ENCODE data around the gene NEMF. TPM values are rescaled to one million over a fixed set of nuclear protein-coding genes. Genes with fewer than 3 reads are reported as not detected.
"Not testable (repeated sequence)": the region's sequence is repeated elsewhere in the genome, so short reads cannot be mapped to it uniquely, and the experiment has no call there.

NEMF gene
- polyA plus RNA-seq, 6 donors from 2014 or later: 42.8 to 80.8 (median 50.0) TPM

- Mint-ChIP-seq H3K4me3 (peak overlapping the region; percentile 96 to 100 (median 98)), H3K27me3 (no peaks in the 10 kb centered on the region), H3K27ac (peak overlapping the region; percentile 93 to 99 (median 97)), H3K4me1 (peaks cover 28 to 60% (median 34%) of the 10 kb centered on the region in 3 donors), H3K9me3 (peaks cover 0 to 4% (median 0%) of the 10 kb centered on the region in 7 donors), H3K36me3 (peaks cover 6 to 11% of the 10 kb centered on the region in 2 donors)
- DNase-seq (no peak), ATAC-seq (ENCODE audit: low read depth in 2 of 2) (peak in 1 of 2 donors; percentile 14)
Measured at GRCh38 chr14:49853158-49853477, 530 bp upstream of the NEMF start.

GRCh38 chr14:49851813-49852212, 775 bp downstream of the NEMF start:
- no peak for ATAC-seq (ENCODE audit: low read depth in 2 of 2)
- H3K4me3 Mint-ChIP-seq: peak overlapping the region; percentile 96 to 100 (median 98)
- peak overlapping the region; percentile 93 to 99 (median 97) for H3K27ac Mint-ChIP-seq
- DNase-seq: no peak
- H3K27me3 Mint-ChIP-seq: no peaks in the 10 kb centered on the region
- no peaks in the 10 kb centered on the region for H3K9me3 Mint-ChIP-seq
- peaks cover 6 to 11% of the 10 kb centered on the region in 2 donors for H3K36me3 Mint-ChIP-seq
- H3K4me1 Mint-ChIP-seq: peaks cover 17 to 51% (median 28%) of the 10 kb centered on the region in 3 donors

GRCh38 chr14:49849213-49849847, 3.3 kb downstream of the NEMF start:
- DNase-seq: no peak
- peaks cover 6 to 15% of the 10 kb centered on the region in 2 donors for H3K36me3 Mint-ChIP-seq
- no peaks in the 10 kb centered on the region for H3K9me3 Mint-ChIP-seq

GRCh38 chr14:49828640-49829039, 23.9 kb downstream of the NEMF start:
- no peak overlapping the region for H3K4me3 Mint-ChIP-seq
- H3K27ac Mint-ChIP-seq: peak overlapping the region in 1 of 6 donors; percentile 29
- H3K27me3 Mint-ChIP-seq: no peaks in the 10 kb centered on the region
- peaks cover 20 to 29% of the 10 kb centered on the region in 2 donors for H3K36me3 Mint-ChIP-seq
- no peaks in the 10 kb centered on the region for H3K9me3 Mint-ChIP-seq
- peaks cover 0 to 12% (median 4%) of the 10 kb centered on the region in 3 donors for H3K4me1 Mint-ChIP-seq
- no peak for DNase-seq
- ATAC-seq (ENCODE audit: low read depth in 2 of 2): no peak

More at GRCh38 chr14:49849213-49849847, 3.3 kb downstream of the NEMF start:
- H3K4me1 Mint-ChIP-seq: peaks cover 13 to 47% (median 23%) of the 10 kb centered on the region in 3 donors
- no peaks in the 10 kb centered on the region for H3K27me3 Mint-ChIP-seq
- H3K27ac Mint-ChIP-seq: peak overlapping the region in 4 of 6 donors; percentile 34 to 85 (median 75)
- peak overlapping the region in 1 of 8 donors; percentile 77 for H3K4me3 Mint-ChIP-seq
- ATAC-seq (ENCODE audit: low read depth in 2 of 2): no peak

GRCh38 chr14:49820176-49820575, 32.4 kb downstream of the NEMF start:
- Mint-ChIP-seq H3K27ac (peak overlapping the region in 2 of 6 donors; percentile 67 to 81), H3K27me3 (no peaks in the 10 kb centered on the region), H3K4me3 (no peak overlapping the region), H3K9me3 (peaks cover 2 to 15% (median 6%) of the 10 kb centered on the region in 7 donors), H3K4me1 (no peaks in the 10 kb centered on the region), H3K36me3 (peaks cover 31 to 33% of the 10 kb centered on the region in 2 donors)
- DNase-seq (no peak), ATAC-seq (ENCODE audit: low read depth in 2 of 2) (no peak)

GRCh38 chr14:49816844-49817243, 35.7 kb downstream of the NEMF start:
- Mint-ChIP-seq H3K9me3 (peaks cover 4 to 27% (median 7%) of the 10 kb centered on the region in 7 donors), H3K27me3 (no peaks in the 10 kb centered on the region), H3K4me1 (no peaks in the 10 kb centered on the region), H3K36me3 (peaks cover 46 to 47% of the 10 kb centered on the region in 2 donors), H3K4me3 (no peak overlapping the region), H3K27ac (no peak overlapping the region)
- DNase-seq (no peak), ATAC-seq (ENCODE audit: low read depth in 2 of 2) (no peak)

- Mint-ChIP-seq H3K36me3 (peaks cover 51 to 53% of the 10 kb centered on the region in 2 donors), H3K27ac (peak overlapping the region in 2 of 6 donors; percentile 57 to 82), H3K9me3 (peaks cover 5 to 29% (median 8%) of the 10 kb centered on the region in 7 donors)
- not testable (repeated sequence) for ATAC-seq (ENCODE audit: low read depth in 2 of 2); H3K27me3 Mint-ChIP-seq; DNase-seq; H3K4me1 Mint-ChIP-seq; H3K4me3 Mint-ChIP-seq
Measured at GRCh38 chr14:49816118-49816517, 36.5 kb downstream of the NEMF start.

- DNase-seq (no peak), ATAC-seq (ENCODE audit: low read depth in 2 of 2) (no peak)
- no peak overlapping the region for H3K4me3 Mint-ChIP-seq
- peaks cover 0 to 4% (median 4%) of the 10 kb centered on the region in 3 donors for H3K4me1 Mint-ChIP-seq
- peaks cover 28 to 32% of the 10 kb centered on the region in 2 donors for H3K36me3 Mint-ChIP-seq
- H3K27ac Mint-ChIP-seq: peak overlapping the region in 1 of 6 donors; percentile 80
- peaks cover 0 to 14% (median 5%) of the 10 kb centered on the region in 7 donors for H3K9me3 Mint-ChIP-seq
- no peaks in the 10 kb centered on the region for H3K27me3 Mint-ChIP-seq
Measured at GRCh38 chr14:49808780-49809179, 43.8 kb downstream of the NEMF start.

GRCh38 chr14:49796025-49796424, 56.6 kb downstream of the NEMF start:
- ATAC-seq (ENCODE audit: low read depth in 2 of 2) (no peak), DNase-seq (no peak)
- Mint-ChIP-seq H3K36me3 (peaks cover 20 to 25% of the 10 kb centered on the region in 2 donors), H3K27ac (peak overlapping the region in 1 of 6 donors; percentile 67), H3K27me3 (no peaks in the 10 kb centered on the region), H3K4me1 (peaks cover 0 to 4% (median 0%) of the 10 kb centered on the region in 3 donors), H3K9me3 (peaks cover 0 to 2% (median 0%) of the 10 kb centered on the region in 7 donors), H3K4me3 (no peak overlapping the region)

GRCh38 chr14:49792618-49793017, 60.0 kb downstream of the NEMF start:
- ATAC-seq (ENCODE audit: low read depth in 2 of 2) (no peak), DNase-seq (no peak)
- H3K27me3 Mint-ChIP-seq: no peaks in the 10 kb centered on the region
- H3K4me1 Mint-ChIP-seq: no peaks in the 10 kb centered on the region
- H3K36me3 Mint-ChIP-seq: peaks cover 14 to 30% of the 10 kb centered on the region in 2 donors
- peak overlapping the region in 1 of 6 donors; percentile 42 for H3K27ac Mint-ChIP-seq
- no peak overlapping the region for H3K4me3 Mint-ChIP-seq
- H3K9me3 Mint-ChIP-seq: peaks cover 0 to 2% (median 0%) of the 10 kb centered on the region in 7 donors

- Mint-ChIP-seq H3K27ac (peak overlapping the region in 2 of 6 donors; percentile 34 to 81), H3K9me3 (no peaks in the 10 kb centered on the region), H3K27me3 (no peaks in the 10 kb centered on the region), H3K36me3 (peaks cover 19 to 20% of the 10 kb centered on the region in 2 donors), H3K4me1 (peaks cover 0 to 4% (median 3%) of the 10 kb centered on the region in 3 donors), H3K4me3 (no peak overlapping the region)
- ATAC-seq (ENCODE audit: low read depth in 2 of 2) (no peak), DNase-seq (no peak)
Measured at GRCh38 chr14:49786315-49786714, 66.3 kb downstream of the NEMF start.

GRCh38 chr14:49783394-49784014, 69.1 kb downstream of the NEMF start:
- no peaks in the 10 kb centered on the region for H3K9me3 Mint-ChIP-seq
- DNase-seq (no peak), ATAC-seq (ENCODE audit: low read depth in 2 of 2) (no peak)
- H3K36me3 Mint-ChIP-seq: peaks cover 13 to 20% of the 10 kb centered on the region in 2 donors
- peaks cover 0 to 4% (median 3%) of the 10 kb centered on the region in 3 donors for H3K4me1 Mint-ChIP-seq
- H3K4me3 Mint-ChIP-seq: no peak overlapping the region
- no peaks in the 10 kb centered on the region for H3K27me3 Mint-ChIP-seq
- H3K27ac Mint-ChIP-seq: no peak overlapping the region

GRCh38 chr14:49781040-49781439, 71.5 kb downstream of the NEMF start:
- peak overlapping the region in 4 of 6 donors; percentile 20 to 74 (median 48) for H3K27ac Mint-ChIP-seq
- not testable (repeated sequence) for H3K4me1 Mint-ChIP-seq

GRCh38 chr14:49778421-49778820, 74.2 kb downstream of the NEMF start:
- Mint-ChIP-seq H3K36me3 (peaks cover 15 to 20% of the 10 kb centered on the region in 2 donors), H3K4me3 (no peak overlapping the region), H3K4me1 (peaks cover 0 to 5% (median 0%) of the 10 kb centered on the region in 3 donors), H3K27me3 (no peaks in the 10 kb centered on the region), H3K9me3 (no peaks in the 10 kb centered on the region), H3K27ac (no peak overlapping the region)
- ATAC-seq (ENCODE audit: low read depth in 2 of 2) (no peak), DNase-seq (no peak)

More at GRCh38 chr14:49781040-49781439, 71.5 kb downstream of the NEMF start:
- H3K27me3 Mint-ChIP-seq; ATAC-seq (ENCODE audit: low read depth in 2 of 2); DNase-seq; H3K9me3 Mint-ChIP-seq; H3K4me3 Mint-ChIP-seq: not testable (repeated sequence)
- peaks cover 6 to 15% of the 10 kb centered on the region in 2 donors for H3K36me3 Mint-ChIP-seq
